ENCODE measurements around the gene C17orf78.
"Not testable (repeated sequence)": the region's sequence is repeated elsewhere in the genome, so short reads cannot be mapped to it uniquely, and the experiment has no call there.

C17orf78 gene

GRCh38 chr17:37386462-37386861, 10.7 kb downstream of the C17orf78 start:
- DNase-seq (ENCODE audit: low read depth) = no peak

- no peak for DNase-seq (ENCODE audit: low read depth)
Observed at GRCh38 chr17:37388266-37388665, 12.5 kb downstream of the C17orf78 start.

- no peak for DNase-seq (ENCODE audit: low read depth)
Observed at GRCh38 chr17:37389160-37389559, 13.4 kb downstream of the C17orf78 start.

GRCh38 chr17:37391146-37391545, 15.4 kb downstream of the C17orf78 start:
- DNase-seq (ENCODE audit: low read depth) = no peak

- DNase-seq (ENCODE audit: low read depth) = no peak
Observed at GRCh38 chr17:37392024-37392590, 16.3 kb downstream of the C17orf78 start.

GRCh38 chr17:37393352-37393751, 17.6 kb downstream of the C17orf78 start:
- DNase-seq (ENCODE audit: low read depth) = no peak

- DNase-seq (ENCODE audit: low read depth) = no peak
Observed at GRCh38 chr17:37399265-37399803, 23.5 kb downstream of the C17orf78 start.

GRCh38 chr17:37400505-37400904, 24.7 kb downstream of the C17orf78 start:
- no peak for DNase-seq (ENCODE audit: low read depth)

- DNase-seq (ENCODE audit: low read depth) = not testable (repeated sequence)
Observed at GRCh38 chr17:37405522-37405921, 29.7 kb downstream of the C17orf78 start.

GRCh38 chr17:37405955-37406634, 30.3 kb downstream of the C17orf78 start:
- no peak for DNase-seq (ENCODE audit: low read depth)

GRCh38 chr17:37406635-37407461, 31.1 kb downstream of the C17orf78 start, which contains the start of the genes ACACA and TADA2A:
Gene ACACA (minus strand): TSS chr17:37406836. CDS start chr17:37406299, 537 bp downstream.
Gene TADA2A (plus strand): TSS chr17:37406886. CDS start chr17:37411366, 4,480 bp downstream.
- peak; percentile 83 for DNase-seq (ENCODE audit: low read depth)

GRCh38 chr17:37408145-37408479, 32.3 kb downstream of the C17orf78 start:
- not testable (repeated sequence) for DNase-seq (ENCODE audit: low read depth)

GRCh38 chr17:37410357-37410756, 34.6 kb downstream of the C17orf78 start:
- no peak for DNase-seq (ENCODE audit: low read depth)

- no peak for DNase-seq (ENCODE audit: low read depth)
Observed at GRCh38 chr17:37413875-37414519, 38.2 kb downstream of the C17orf78 start.

- no peak for DNase-seq (ENCODE audit: low read depth)
Observed at GRCh38 chr17:37417852-37418251, 42.1 kb downstream of the C17orf78 start.

- no peak for DNase-seq (ENCODE audit: low read depth)
Observed at GRCh38 chr17:37422971-37423625, 47.3 kb downstream of the C17orf78 start.

GRCh38 chr17:37425268-37425667, 49.5 kb downstream of the C17orf78 start:
- DNase-seq (ENCODE audit: low read depth) = no peak

GRCh38 chr17:37429039-37429438, 53.3 kb downstream of the C17orf78 start:
- DNase-seq (ENCODE audit: low read depth) = no peak

GRCh38 chr17:37429453-37429852, 53.7 kb downstream of the C17orf78 start:
- DNase-seq (ENCODE audit: low read depth) = no peak

- DNase-seq (ENCODE audit: low read depth) = no peak
Observed at GRCh38 chr17:37430051-37430627, 54.4 kb downstream of the C17orf78 start.

GRCh38 chr17:37432671-37433070, 56.9 kb downstream of the C17orf78 start:
- DNase-seq (ENCODE audit: low read depth) = no peak

All from activated T-cell treated with anti-CD3 and anti-CD28 coated beads for 48 hours (primary cell).